ENCODE results near the gene BORCS6.

- TF ChIP-seq CTCF (IDR thresholded peaks at IDR 0.05): no peak
- TF ChIP-seq EZH2 (IDR thresholded peaks at IDR 0.05; ENCODE audit: borderline replicate concordance, insufficient read depth, low read depth, low read length, poor library complexity, severe bottlenecking): no peak
Measured at GRCh38 chr17:8176998-8177731, 12.8 kb downstream of the BORCS6 start.
